VCaP (cell line): ENCODE data around the gene KCNH4.

ENCODE experiments used
- H3K27ac ChIP-seq: fragments of 450-650 bp; 2 replicates; pipeline ENCODE4 v1.5.1; 2017
- CTCF ChIP-seq: fragments of 450-650 bp; conservative IDR thresholded peaks from 2 replicates; pipeline ENCODE4 v1.5.1; 2017; ENCODE audit warnings: mild to moderate bottlenecking, moderate library complexity

The KCNH4 gene

GRCh38 chr17:42136654-42137051, 44.3 kb downstream of the KCNH4 start:
- H3K27ac ChIP-seq = peak overlapping the region; percentile 83
- TF ChIP-seq CTCF = no peak

- peak overlapping the region; percentile 83 for H3K27ac ChIP-seq
- TF ChIP-seq CTCF = no peak
Measured at GRCh38 chr17:42135664-42136653, 45.0 kb downstream of the KCNH4 start.

GRCh38 chr17:42135151-42135550, 45.8 kb downstream of the KCNH4 start:
- peak overlapping the region; percentile 83 for H3K27ac ChIP-seq
- no peak for TF ChIP-seq CTCF

GRCh38 chr17:42133461-42134041, 47.4 kb downstream of the KCNH4 start:
- no peak for TF ChIP-seq CTCF
- H3K27ac ChIP-seq = peak overlapping the region; percentile 83

GRCh38 chr17:42132941-42133340, 48.0 kb downstream of the KCNH4 start:
- H3K27ac ChIP-seq = no peak overlapping the region
- TF ChIP-seq CTCF = no peak

- no peak overlapping the region for H3K27ac ChIP-seq
- no peak for TF ChIP-seq CTCF
Measured at GRCh38 chr17:42131981-42132432, 48.9 kb downstream of the KCNH4 start.

GRCh38 chr17:42131232-42131631, 49.7 kb downstream of the KCNH4 start:
- no peak overlapping the region for H3K27ac ChIP-seq

More at GRCh38 chr17:42131232-42131631, 49.7 kb downstream of the KCNH4 start:
- TF ChIP-seq CTCF = no peak
